Osteocyte (in vitro differentiated cells): ENCODE results near the gene VWA5B1. TPM values are rescaled to one million over a fixed set of nuclear protein-coding genes. Genes with fewer than 3 reads are reported as not detected.

Experiments used
- DNase-seq: peaks from one replicate; pipeline ENCODE4 v3.0.0; 2021; ENCODE audit warnings: mixed read lengths; ENCODE audit not compliant: unreplicated experiment; ENCODE audit errors: extremely low spot score
- H3K27ac Mint-ChIP-seq: one replicate; pipeline ENCODE4 v1.8.0; 2021; ENCODE audit warnings: mild to moderate bottlenecking, mixed read lengths; ENCODE audit not compliant: unreplicated experiment
- H3K27me3 Mint-ChIP-seq: one replicate; pipeline ENCODE4 v1.8.0; 2021; ENCODE audit warnings: mixed read lengths; ENCODE audit not compliant: unreplicated experiment
- H3K36me3 Mint-ChIP-seq: one replicate; pipeline ENCODE4 v1.8.0; 2021; ENCODE audit warnings: mixed read lengths; ENCODE audit not compliant: unreplicated experiment
- H3K4me1 Mint-ChIP-seq: one replicate; pipeline ENCODE4 v1.8.0; 2021; ENCODE audit warnings: mixed read lengths; ENCODE audit not compliant: unreplicated experiment
- H3K4me3 Mint-ChIP-seq: one replicate; pipeline ENCODE4 v1.8.0; 2021; ENCODE audit warnings: mild to moderate bottlenecking, moderate library complexity, mixed read lengths; ENCODE audit not compliant: unreplicated experiment
- H3K9me3 Mint-ChIP-seq: one replicate; pipeline ENCODE4 v1.8.0; 2021; ENCODE audit warnings: mixed read lengths; ENCODE audit not compliant: unreplicated experiment
- total RNA-seq: library from RNA; stranded (reverse); gene quantifications from 2 replicates; pipeline ENCODE4 v1.2.1, GENCODE V29; 2021
- TF ChIP-seq, protein P1 (sequence below): fragments of 200-600 bp; sonication (generic); IDR thresholded peaks from 2 replicates; pipeline ENCODE4 v1.5.0; 2021; ENCODE audit warnings: antibody characterized with exemption, mild to moderate bottlenecking, moderate library complexity

Gene VWA5B1
- total RNA-seq, 1 donor from 2014 or later: not detected

GRCh38 chr1:20349561-20349960 lies 58.9 kb downstream of the VWA5B1 start:
- peaks cover 13% of the 10 kb centered on the region for H3K27me3 Mint-ChIP-seq
- no peak overlapping the region for H3K4me3 Mint-ChIP-seq
- H3K4me1 Mint-ChIP-seq: no peaks in the 10 kb centered on the region
- no peak overlapping the region for H3K27ac Mint-ChIP-seq
- DNase-seq: no peak
- H3K36me3 Mint-ChIP-seq: no peaks in the 10 kb centered on the region
- peaks cover 8% of the 10 kb centered on the region for H3K9me3 Mint-ChIP-seq
- TF ChIP-seq, protein P1, sequence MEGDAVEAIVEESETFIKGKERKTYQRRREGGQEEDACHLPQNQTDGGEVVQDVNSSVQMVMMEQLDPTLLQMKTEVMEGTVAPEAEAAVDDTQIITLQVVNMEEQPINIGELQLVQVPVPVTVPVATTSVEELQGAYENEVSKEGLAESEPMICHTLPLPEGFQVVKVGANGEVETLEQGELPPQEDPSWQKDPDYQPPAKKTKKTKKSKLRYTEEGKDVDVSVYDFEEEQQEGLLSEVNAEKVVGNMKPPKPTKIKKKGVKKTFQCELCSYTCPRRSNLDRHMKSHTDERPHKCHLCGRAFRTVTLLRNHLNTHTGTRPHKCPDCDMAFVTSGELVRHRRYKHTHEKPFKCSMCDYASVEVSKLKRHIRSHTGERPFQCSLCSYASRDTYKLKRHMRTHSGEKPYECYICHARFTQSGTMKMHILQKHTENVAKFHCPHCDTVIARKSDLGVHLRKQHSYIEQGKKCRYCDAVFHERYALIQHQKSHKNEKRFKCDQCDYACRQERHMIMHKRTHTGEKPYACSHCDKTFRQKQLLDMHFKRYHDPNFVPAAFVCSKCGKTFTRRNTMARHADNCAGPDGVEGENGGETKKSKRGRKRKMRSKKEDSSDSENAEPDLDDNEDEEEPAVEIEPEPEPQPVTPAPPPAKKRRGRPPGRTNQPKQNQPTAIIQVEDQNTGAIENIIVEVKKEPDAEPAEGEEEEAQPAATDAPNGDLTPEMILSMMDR: no peak

GRCh38 chr1:20349971-20350370 lies 59.3 kb downstream of the VWA5B1 start:
- H3K4me3 Mint-ChIP-seq: no peak overlapping the region

GRCh38 chr1:20350421-20350820 lies 59.7 kb downstream of the VWA5B1 start:
- Mint-ChIP-seq H3K4me3 (no peak overlapping the region), H3K9me3 (peaks cover 8% of the 10 kb centered on the region), H3K4me1 (no peaks in the 10 kb centered on the region), H3K36me3 (no peaks in the 10 kb centered on the region), H3K27me3 (peaks cover 9% of the 10 kb centered on the region), H3K27ac (no peak overlapping the region)
- TF ChIP-seq, protein P1: no peak
- no peak for DNase-seq

More at GRCh38 chr1:20349971-20350370, 59.3 kb downstream of the VWA5B1 start:
- H3K27me3 Mint-ChIP-seq: peaks cover 9% of the 10 kb centered on the region
- TF ChIP-seq, protein P1: no peak
- H3K27ac Mint-ChIP-seq: no peak overlapping the region
- no peaks in the 10 kb centered on the region for H3K36me3 Mint-ChIP-seq
- peaks cover 8% of the 10 kb centered on the region for H3K9me3 Mint-ChIP-seq
- no peaks in the 10 kb centered on the region for H3K4me1 Mint-ChIP-seq
- no peak for DNase-seq

GRCh38 chr1:20351911-20352701 lies 61.4 kb downstream of the VWA5B1 start:
- Mint-ChIP-seq H3K4me1 (no peaks in the 10 kb centered on the region), H3K9me3 (no peaks in the 10 kb centered on the region), H3K27me3 (peaks cover 8% of the 10 kb centered on the region), H3K36me3 (no peaks in the 10 kb centered on the region), H3K27ac (no peak overlapping the region), H3K4me3 (no peak overlapping the region)
- TF ChIP-seq, protein P1: no peak
- no peak for DNase-seq

DNA sequence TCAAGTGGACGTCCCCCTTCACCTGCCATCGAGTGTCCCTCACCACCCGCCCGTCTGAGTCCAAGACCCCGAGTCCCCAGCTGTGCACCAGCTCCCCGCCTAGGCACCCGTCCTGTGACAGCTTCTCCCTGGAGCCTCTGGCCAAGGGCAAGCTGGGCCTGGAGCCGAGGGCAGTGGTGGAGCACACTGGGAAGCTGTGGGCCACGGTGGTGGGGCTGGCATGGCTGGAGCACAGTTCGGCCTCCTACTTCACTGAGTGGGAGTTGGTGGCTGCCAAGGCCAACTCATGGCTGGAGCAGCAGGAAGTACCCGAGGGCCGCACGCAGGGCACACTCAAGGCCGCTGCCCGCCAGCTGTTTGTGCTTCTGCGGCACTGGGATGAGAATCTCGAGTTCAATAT lies 63.2 kb downstream of the VWA5B1 start:
- no peaks in the 10 kb centered on the region for H3K36me3 Mint-ChIP-seq
- peaks cover 14% of the 10 kb centered on the region for H3K27me3 Mint-ChIP-seq
- no peak overlapping the region for H3K27ac Mint-ChIP-seq
- no peaks in the 10 kb centered on the region for H3K9me3 Mint-ChIP-seq
- H3K4me1 Mint-ChIP-seq: peaks cover 7% of the 10 kb centered on the region
- DNase-seq: no peak
- TF ChIP-seq, protein P1: no peak
- H3K4me3 Mint-ChIP-seq: no peak overlapping the region
